Thyroid gland (tissue), 4 donors: ENCODE data around the gene ZNF490. TPM values are rescaled to one million over a fixed set of nuclear protein-coding genes. Genes with fewer than 3 reads are reported as not detected.

ENCODE experiments used
- DNase-seq, 2 donors: peaks; one replicate each; pipeline ENCODE4 v3.0.0-alpha.2; 2019
- H3K27ac ChIP-seq, 3 donors: fragments of 200-600 bp; sonication (generic); 1 replicate in 2 of 3; 2 replicates in 1 of 3; pipeline ENCODE4 v1.5.1; 2016 to 2019; ENCODE audit warnings: mild to moderate bottlenecking in 1 of 3, moderate library complexity in 1 of 3
- H3K27me3 ChIP-seq: fragments of 200-600 bp; sonication (generic); one replicate; pipeline ENCODE4 v1.5.1; 2019
- H3K36me3 ChIP-seq, 2 donors: fragments of 200-600 bp; sonication (generic); one replicate each; pipeline ENCODE4 v1.5.1; 2016 to 2019
- H3K4me1 ChIP-seq, 2 donors: fragments of 200-600 bp; sonication (generic); one replicate each; pipeline ENCODE4 v1.5.1; 2017 to 2019
- H3K4me3 ChIP-seq, 3 donors: fragments of 200-600 bp; sonication (generic); replicated peaks in 1 of 3; 1 replicate in 2 of 3; 2 replicates in 1 of 3; pipeline ENCODE4 v1.5.1; 2016; ENCODE audit warnings: mild to moderate bottlenecking in 1 of 3
- H3K9me3 ChIP-seq: fragments of 200-600 bp; sonication (generic); one replicate; pipeline ENCODE4 v1.5.1; 2017
- CTCF ChIP-seq, 6 experiments: fragments of 200-600 bp in 3 of 6; fragments of 450-650 bp in 3 of 6; sonication (generic) in 3 of 6; IDR thresholded peaks; one replicate each; pipeline ENCODE4 v1.5.1; 2016 to 2019; ENCODE audit warnings: antibody characterized with exemption in 6 of 6, mild to moderate bottlenecking in 2 of 6, inconsistent platforms in 1 of 6, moderate library complexity in 1 of 6
- POLR2A ChIP-seq, 2 donors: fragments of 450-650 bp; IDR thresholded peaks; one replicate each; pipeline ENCODE4 v1.6.1; 2017; ENCODE audit warnings: antibody characterized with exemption in 2 of 2, mild to moderate bottlenecking in 2 of 2, moderate library complexity in 1 of 2
- WGBS, 2 donors: methylation state at CpG; one replicate each; pipeline ENCODE4 v1.1.5; 2017; 5-methylcytosine and 5-hydroxymethylcytosine counted together
- intact Hi-C: fragments of 100-400 bp; cut with DNase I; formaldehyde crosslinking; loops from one replicate; pipeline ENCODE4 v1.15.1; 2023
- total RNA-seq, 4 donors: library from RNA; depleted of rRNA; stranded (reverse); fragments of >200 nt; gene quantifications; one replicate each; pipeline ENCODE4 v1.2.3, GENCODE V29; 2016

The ZNF490 gene
- total RNA-seq, 4 donors from 2014 or later, result 11.3 to 28.9 (median 17.5) TPM

- H3K4me1 ChIP-seq, result peaks cover 40 to 77% of the 10 kb centered on the region in 2 donors
- H3K4me3 ChIP-seq, result no peak overlapping the region
- H3K9me3 ChIP-seq, result no peaks in the 10 kb centered on the region
- H3K27ac ChIP-seq, result peak overlapping the region; percentile 80 to 97 (median 90)
- intact Hi-C loops, result no loop called here
- DNase-seq, result peak; percentile 57 to 75
- TF ChIP-seq POLR2A (IDR thresholded peaks at IDR 0.05) (no peak), CTCF (IDR thresholded peaks at IDR 0.05) (no peak)
- WGBS, 2 donors, result 42 to 66% methylated on average over 4 of the region's 4 CpGs
- H3K27me3 ChIP-seq, result no peaks in the 10 kb centered on the region
- H3K36me3 ChIP-seq, result peaks cover 0 to 6% of the 10 kb centered on the region in 2 donors
Measured at GRCh38 chr19:12617646-12618045, 7.0 kb upstream of the ZNF490 start.

- DNase-seq, result peak; percentile 81 to 86
- no peak for TF ChIP-seq CTCF (IDR thresholded peaks at IDR 0.05)
- TF ChIP-seq POLR2A (IDR thresholded peaks at IDR 0.05), result peak in 1 of 2 donors; percentile 47
- H3K9me3 ChIP-seq, result no peaks in the 10 kb centered on the region
- H3K36me3 ChIP-seq, result peaks cover 4 to 8% of the 10 kb centered on the region in 2 donors
- intact Hi-C loops, result no loop called here
- no peaks in the 10 kb centered on the region for H3K27me3 ChIP-seq
- H3K4me1 ChIP-seq, result peaks cover 12 to 48% of the 10 kb centered on the region in 2 donors
- peak overlapping the region; percentile 54 to 92 (median 77) for H3K4me3 ChIP-seq
- 0% methylated on average over 10 of the region's 10 CpGs for WGBS, 2 donors
- peak overlapping the region; percentile 93 to 98 (median 96) for H3K27ac ChIP-seq
Measured at GRCh38 chr19:12611361-12611699, 717 bp upstream of the ZNF490 start.

DNA sequence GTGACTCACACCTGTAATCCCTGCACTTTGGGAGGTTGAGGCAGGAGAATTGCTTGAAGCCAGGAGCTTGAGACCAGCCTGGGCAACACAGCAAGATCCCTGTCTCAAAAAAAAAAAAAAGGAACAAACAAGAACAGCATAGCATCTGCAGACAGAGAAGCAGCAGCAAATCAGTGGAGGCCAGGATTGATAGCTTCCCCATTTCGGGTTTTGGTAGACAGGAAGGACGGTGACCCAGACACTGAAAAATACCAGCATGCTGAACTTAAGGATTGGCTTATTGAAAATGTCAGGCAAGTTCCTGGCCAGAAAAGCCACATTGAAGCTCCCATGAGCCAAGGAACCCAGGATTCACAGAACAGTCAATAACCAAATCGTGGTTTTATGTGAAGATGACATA, 3.0 kb downstream of the ZNF490 start:
- 90 to 98% methylated on average over 3 of the region's 3 CpGs for WGBS, 2 donors
- H3K36me3 ChIP-seq, result peaks cover 0 to 14% of the 10 kb centered on the region in 2 donors

GRCh38 chr19:12606796-12607195, 3.8 kb downstream of the ZNF490 start:
- no peak overlapping the region for H3K4me3 ChIP-seq
- H3K9me3 ChIP-seq, result no peaks in the 10 kb centered on the region
- no peak for DNase-seq
- H3K27me3 ChIP-seq, result no peaks in the 10 kb centered on the region
- 96% methylated on average over 1 of the region's 1 CpG for WGBS, 2 donors
- H3K27ac ChIP-seq, result no peak overlapping the region
- TF ChIP-seq CTCF (IDR thresholded peaks at IDR 0.05), result no peak
- TF ChIP-seq POLR2A (IDR thresholded peaks at IDR 0.05), result no peak
- H3K36me3 ChIP-seq, result peaks cover 0 to 6% of the 10 kb centered on the region in 2 donors
- intact Hi-C loops, result no loop called here
- H3K4me1 ChIP-seq, result peaks cover 0 to 9% of the 10 kb centered on the region in 2 donors

More for the DNA sequence above, 3.0 kb downstream of the ZNF490 start:
- Histone ChIP-seq H3K27ac (no peak overlapping the region), H3K4me1 (peaks cover 0 to 17% of the 10 kb centered on the region in 2 donors), H3K9me3 (no peaks in the 10 kb centered on the region), H3K4me3 (no peak overlapping the region), H3K27me3 (no peaks in the 10 kb centered on the region)
- TF ChIP-seq POLR2A (IDR thresholded peaks at IDR 0.05) (no peak), CTCF (IDR thresholded peaks at IDR 0.05) (no peak)
- intact Hi-C loops, result no loop called here
- no peak for DNase-seq

- WGBS, 2 donors, result 93 to 97% methylated on average over 1 of the region's 1 CpG
- no peak for DNase-seq
Measured at GRCh38 chr19:12603714-12604113, 6.9 kb downstream of the ZNF490 start.

More at GRCh38 chr19:12603714-12604113, 6.9 kb downstream of the ZNF490 start:
- Histone ChIP-seq H3K4me3 (no peak overlapping the region), H3K36me3 (peaks cover 0 to 6% of the 10 kb centered on the region in 2 donors), H3K27ac (no peak overlapping the region), H3K9me3 (no peaks in the 10 kb centered on the region), H3K4me1 (no peaks in the 10 kb centered on the region), H3K27me3 (no peaks in the 10 kb centered on the region)
- intact Hi-C loops, result no loop called here
- no peak for TF ChIP-seq CTCF (IDR thresholded peaks at IDR 0.05)
- TF ChIP-seq POLR2A (IDR thresholded peaks at IDR 0.05), result no peak
